Peyer's patch (tissue), 4 donors: ENCODE data around the gene FBXO17. TPM values are rescaled to one million over a fixed set of nuclear protein-coding genes. Genes with fewer than 3 reads are reported as not detected.

Experiments
- DNase-seq, 3 donors: peaks; one replicate each; pipeline ENCODE4 v3.0.0-alpha.2; 2017 to 2019
- H3K27ac ChIP-seq, 4 donors: fragments of 200-600 bp; sonication (generic); one replicate each; pipeline ENCODE4 v1.5.1; 2016 to 2019
- H3K27me3 ChIP-seq, 2 donors: fragments of 200-600 bp; sonication (generic); one replicate each; pipeline ENCODE4 v1.5.1; 2019
- H3K36me3 ChIP-seq, 3 donors: fragments of 200-600 bp; sonication (generic); one replicate each; pipeline ENCODE4 v1.5.1; 2016 to 2019
- H3K4me1 ChIP-seq, 4 donors: fragments of 200-600 bp; sonication (generic); one replicate each; pipeline ENCODE4 v1.5.1; 2016 to 2019
- H3K4me3 ChIP-seq, 4 donors: fragments of 200-600 bp; sonication (generic); 1 replicate in 3 of 4; 2 replicates in 1 of 4; pipeline ENCODE4 v1.5.1; 2016 to 2019; ENCODE audit warnings: mild to moderate bottlenecking in 1 of 4
- H3K9me3 ChIP-seq, 4 donors: fragments of 200-600 bp; sonication (generic); one replicate each; pipeline ENCODE4 v1.5.1; 2016 to 2019; ENCODE audit warnings: mild to moderate bottlenecking in 1 of 4
- POLR2A ChIP-seq, 2 donors: fragments of 450-650 bp; IDR thresholded peaks; one replicate each; pipeline ENCODE4 v1.5.1; 2017; ENCODE audit warnings: antibody characterized with exemption in 2 of 2, mild to moderate bottlenecking in 2 of 2, moderate library complexity in 2 of 2
- total RNA-seq, 4 donors: library from RNA; depleted of rRNA; stranded (reverse); fragments of >200 nt; gene quantifications; one replicate each; pipeline ENCODE4 v1.1.0, GENCODE V29; 2016
- TF ChIP-seq, protein P1 (sequence below), 6 experiments: fragments of 450-650 bp in 4 of 6; fragments of 200-600 bp in 2 of 6; sonication (generic) in 1 of 6; IDR thresholded peaks; one replicate each; pipeline ENCODE4 v1.5.1; 2017 to 2019; ENCODE audit warnings: antibody characterized with exemption in 6 of 6, mild to moderate bottlenecking in 3 of 6, moderate library complexity in 1 of 6

The FBXO17 gene
- total RNA-seq, 4 donors from 2014 or later: 1.4 to 5.4 (median 3.9) TPM

DNA sequence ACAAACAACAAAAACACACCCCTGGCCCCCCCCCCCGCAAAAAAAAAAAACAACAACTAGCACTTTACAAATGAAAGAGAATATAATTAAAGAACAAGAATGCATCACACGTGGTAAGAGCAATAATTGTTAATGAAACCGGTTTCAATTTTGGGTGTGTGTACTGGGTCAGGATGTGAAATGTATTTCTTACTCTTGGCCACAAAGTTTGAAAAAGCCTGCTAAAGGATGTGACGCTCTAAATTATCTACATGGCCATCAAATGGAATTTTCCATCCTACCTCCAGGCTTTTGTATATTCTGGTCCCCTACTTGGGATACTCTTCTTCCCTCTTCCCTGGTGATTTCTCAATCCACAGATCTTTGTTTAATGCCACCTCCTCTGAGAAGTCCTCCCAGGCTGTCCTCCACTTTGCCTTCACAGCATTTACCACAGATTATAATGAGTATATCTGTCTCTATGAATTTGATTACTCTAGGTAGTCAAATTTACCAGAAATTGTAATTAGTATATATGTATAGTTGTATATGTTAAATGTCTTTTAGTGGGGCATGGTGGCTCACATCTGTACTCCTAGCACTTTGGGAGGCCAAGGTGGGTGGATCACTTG, 47.0 kb downstream of the FBXO17 start:
- H3K4me1 ChIP-seq: peaks cover 0 to 15% (median 7%) of the 10 kb centered on the region in 4 donors
- DNase-seq: no peak
- TF ChIP-seq POLR2A (IDR thresholded peaks at IDR 0.05): no peak
- TF ChIP-seq, protein P1, sequence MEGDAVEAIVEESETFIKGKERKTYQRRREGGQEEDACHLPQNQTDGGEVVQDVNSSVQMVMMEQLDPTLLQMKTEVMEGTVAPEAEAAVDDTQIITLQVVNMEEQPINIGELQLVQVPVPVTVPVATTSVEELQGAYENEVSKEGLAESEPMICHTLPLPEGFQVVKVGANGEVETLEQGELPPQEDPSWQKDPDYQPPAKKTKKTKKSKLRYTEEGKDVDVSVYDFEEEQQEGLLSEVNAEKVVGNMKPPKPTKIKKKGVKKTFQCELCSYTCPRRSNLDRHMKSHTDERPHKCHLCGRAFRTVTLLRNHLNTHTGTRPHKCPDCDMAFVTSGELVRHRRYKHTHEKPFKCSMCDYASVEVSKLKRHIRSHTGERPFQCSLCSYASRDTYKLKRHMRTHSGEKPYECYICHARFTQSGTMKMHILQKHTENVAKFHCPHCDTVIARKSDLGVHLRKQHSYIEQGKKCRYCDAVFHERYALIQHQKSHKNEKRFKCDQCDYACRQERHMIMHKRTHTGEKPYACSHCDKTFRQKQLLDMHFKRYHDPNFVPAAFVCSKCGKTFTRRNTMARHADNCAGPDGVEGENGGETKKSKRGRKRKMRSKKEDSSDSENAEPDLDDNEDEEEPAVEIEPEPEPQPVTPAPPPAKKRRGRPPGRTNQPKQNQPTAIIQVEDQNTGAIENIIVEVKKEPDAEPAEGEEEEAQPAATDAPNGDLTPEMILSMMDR (IDR thresholded peaks at IDR 0.05): no peak
- H3K27me3 ChIP-seq: no peaks in the 10 kb centered on the region
- H3K9me3 ChIP-seq: no peaks in the 10 kb centered on the region
- no peak overlapping the region for H3K4me3 ChIP-seq
- peaks cover 0 to 29% (median 0%) of the 10 kb centered on the region in 3 donors for H3K36me3 ChIP-seq
- no peak overlapping the region for H3K27ac ChIP-seq

DNA sequence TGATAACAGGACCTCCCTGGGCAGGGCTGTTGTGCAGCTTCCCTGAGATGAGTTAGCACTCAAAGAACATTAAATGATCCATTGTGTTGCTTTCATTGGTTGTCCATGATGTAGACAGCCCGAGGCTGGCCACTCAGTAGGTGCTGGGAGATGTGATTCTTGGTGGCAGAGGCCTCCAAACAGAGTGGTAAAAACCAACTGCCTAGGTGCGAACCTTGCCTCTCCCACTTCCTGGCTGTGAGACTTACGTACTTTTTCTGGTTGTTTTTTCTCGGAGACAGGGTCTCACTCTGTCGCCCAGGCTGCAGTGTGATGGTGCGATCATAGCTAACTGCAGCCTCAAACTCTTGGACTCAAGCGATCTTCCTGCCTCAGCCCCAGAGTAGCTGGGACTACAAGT, 51.2 kb downstream of the FBXO17 start:
- Histone ChIP-seq H3K36me3 (peaks cover 0 to 30% (median 0%) of the 10 kb centered on the region in 3 donors), H3K4me1 (no peaks in the 10 kb centered on the region), H3K27me3 (no peaks in the 10 kb centered on the region), H3K4me3 (no peak overlapping the region), H3K9me3 (no peaks in the 10 kb centered on the region), H3K27ac (no peak overlapping the region)
- DNase-seq: peak in 1 of 3 donors; percentile 19
- TF ChIP-seq, protein P1 (IDR thresholded peaks at IDR 0.05): no peak
- TF ChIP-seq POLR2A (IDR thresholded peaks at IDR 0.05): no peak

DNA sequence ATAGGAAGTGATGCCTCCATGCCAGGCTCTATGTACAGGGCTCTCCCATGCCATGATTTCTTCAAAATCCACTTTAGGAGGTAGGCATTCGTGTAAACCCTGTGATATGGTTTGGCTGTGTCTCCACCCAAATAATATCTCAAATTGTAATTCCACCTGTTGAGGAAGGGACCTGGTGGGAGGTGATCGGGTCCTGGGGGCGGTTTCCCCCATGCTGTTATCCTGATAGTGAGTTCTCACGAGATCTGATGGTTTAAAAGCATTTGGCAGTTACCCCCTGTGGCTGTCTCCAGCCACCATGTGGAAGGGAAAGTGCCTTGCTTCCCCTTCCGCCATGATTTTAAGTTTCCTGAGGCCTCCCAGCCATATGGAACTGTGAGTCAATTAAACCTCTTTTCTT, 53.1 kb downstream of the FBXO17 start:
- peaks cover 0 to 30% (median 0%) of the 10 kb centered on the region in 3 donors for H3K36me3 ChIP-seq
- H3K4me1 ChIP-seq: no peaks in the 10 kb centered on the region

DNA sequence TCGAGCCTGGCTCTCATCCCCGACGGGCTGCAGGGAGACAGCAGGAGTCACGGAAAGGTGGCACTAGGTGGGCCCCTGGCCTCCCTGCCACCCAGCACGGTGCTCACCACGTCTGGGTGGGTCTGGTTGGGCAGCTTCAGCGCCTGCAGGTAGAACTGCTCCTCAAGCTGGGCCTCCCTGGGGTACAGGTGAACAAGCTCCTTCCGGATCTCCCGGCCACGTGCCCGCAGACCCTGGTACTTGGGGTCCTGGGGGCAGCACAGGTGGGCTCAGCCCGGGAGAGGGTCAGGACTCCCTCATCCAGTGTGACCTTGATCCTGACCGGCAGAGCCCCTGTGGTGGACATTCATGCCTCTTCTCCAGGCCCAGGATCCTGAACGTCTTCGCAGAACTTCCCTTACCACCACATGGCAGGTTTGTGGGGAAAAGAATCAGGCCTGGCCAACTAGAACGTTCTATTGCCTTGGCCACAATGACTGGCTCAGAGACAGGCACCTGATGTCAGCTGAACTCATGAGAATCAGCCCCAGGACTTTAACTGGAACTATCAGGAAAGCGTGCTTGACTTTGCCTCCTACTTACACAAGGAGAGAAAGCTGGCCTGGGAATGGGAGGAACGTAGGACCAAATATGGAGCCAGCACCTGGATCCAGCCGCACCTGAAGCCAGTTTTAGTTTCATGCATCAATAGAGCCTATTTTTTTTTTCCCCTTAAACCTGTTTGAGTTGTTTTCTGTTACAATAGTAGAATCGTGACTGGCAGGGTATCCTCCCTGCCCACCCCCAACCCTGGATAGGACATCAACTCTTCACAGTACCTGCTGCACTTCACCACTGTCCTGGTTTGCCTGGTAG, 53.9 kb downstream of the FBXO17 start:
- TF ChIP-seq, protein P1 (IDR thresholded peaks at IDR 0.05): no peak
- no peak for TF ChIP-seq POLR2A (IDR thresholded peaks at IDR 0.05)
- Histone ChIP-seq H3K36me3 (peaks cover 0 to 30% (median 0%) of the 10 kb centered on the region in 3 donors), H3K4me3 (no peak overlapping the region), H3K9me3 (no peaks in the 10 kb centered on the region), H3K4me1 (no peaks in the 10 kb centered on the region), H3K27ac (no peak overlapping the region), H3K27me3 (no peaks in the 10 kb centered on the region)
- peak in 1 of 3 donors; percentile 39 for DNase-seq

More for the DNA sequence above, 53.1 kb downstream of the FBXO17 start:
- Histone ChIP-seq H3K9me3 (no peaks in the 10 kb centered on the region), H3K27ac (no peak overlapping the region), H3K4me3 (no peak overlapping the region), H3K27me3 (no peaks in the 10 kb centered on the region)
- peak in 1 of 3 donors; percentile 0 for DNase-seq
- TF ChIP-seq, protein P1 (IDR thresholded peaks at IDR 0.05): no peak
- TF ChIP-seq POLR2A (IDR thresholded peaks at IDR 0.05): no peak

DNA sequence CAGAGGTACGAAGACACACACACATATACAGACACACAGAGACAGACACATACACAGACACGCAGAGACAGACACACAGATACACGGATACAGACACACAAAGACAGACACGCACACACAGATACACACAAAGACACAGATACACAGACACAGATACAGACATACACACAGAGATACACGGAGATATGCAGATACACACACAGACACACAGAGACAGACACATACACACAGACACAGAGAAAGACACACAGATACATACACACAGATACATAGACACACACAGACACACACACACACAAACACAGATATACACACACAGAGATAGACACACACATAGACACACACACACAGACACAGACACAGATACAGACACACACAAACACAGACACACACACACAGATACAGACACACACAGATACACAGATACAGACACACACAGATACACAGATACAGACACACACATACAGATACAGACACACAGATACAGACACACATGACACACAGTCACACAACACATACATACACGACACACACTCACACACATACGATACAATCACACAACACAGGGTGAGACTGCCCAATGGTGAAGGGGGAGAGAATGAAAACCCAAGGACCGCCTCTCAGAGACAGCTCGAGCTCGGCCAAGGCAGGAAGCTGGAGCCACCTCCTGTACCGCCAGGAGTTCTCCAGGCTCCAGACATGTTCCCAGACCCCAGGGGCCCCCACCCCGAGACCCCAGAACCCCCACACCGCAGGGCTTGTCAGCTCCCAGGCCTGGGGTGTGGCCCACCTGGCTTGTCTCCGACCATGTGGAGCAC, 54.7 kb downstream of the FBXO17 start:
- DNase-seq: no peak
- H3K4me3 ChIP-seq: no peak overlapping the region
- H3K27me3 ChIP-seq: no peaks in the 10 kb centered on the region
- no peaks in the 10 kb centered on the region for H3K9me3 ChIP-seq
- H3K27ac ChIP-seq: no peak overlapping the region
- H3K36me3 ChIP-seq: peaks cover 0 to 30% (median 0%) of the 10 kb centered on the region in 3 donors
- H3K4me1 ChIP-seq: no peaks in the 10 kb centered on the region
- TF ChIP-seq, protein P1 (IDR thresholded peaks at IDR 0.05): no peak
- TF ChIP-seq POLR2A (IDR thresholded peaks at IDR 0.05): no peak
